OCI-LY7 (cell line): ENCODE measurements around the gene POP5. TPM values are rescaled to one million over a fixed set of nuclear protein-coding genes. Genes with fewer than 3 reads are reported as not detected.
"Not testable (repeated sequence)": the region's sequence is repeated elsewhere in the genome, so short reads cannot be mapped to it uniquely, and the experiment has no call there.

Experiments
- BruUV-seq: library from RNA; stranded (reverse); fragments of 400-500 nt; replicated peaks from 2 replicates; lab custom pipeline; 2021; lab: Mats Ljungman, UMichigan
- CTCF ChIA-PET: fragments of 300-600 bp; sonication (Branson Sonifier 250); formaldehyde crosslinking; loops from one replicate; lab custom pipeline; 2022; ENCODE audit warnings: antibody characterized with exemption; ENCODE audit not compliant: unreplicated experiment; lab: Charles Lee
- POLR2A ChIA-PET: fragments of 300-600 bp; sonication (Branson Sonifier 250); formaldehyde crosslinking; loops from one replicate; lab custom pipeline; 2022; ENCODE audit warnings: antibody characterized with exemption; lab: Charles Lee
- DNase-seq: peaks from one replicate; pipeline ENCODE4 v3.0.0-alpha.2; 2015; ENCODE audit warnings: low spot score
- H2AFZ ChIP-seq: fragments of 200-600 bp; sonication (generic), shearing (Covaris generic); 2 replicates; pipeline ENCODE4 v1.6.1; 2014; ENCODE audit warnings: mild to moderate bottlenecking, antibody characterized with exemption, low read length, moderate library complexity
- H3K27ac ChIP-seq: fragments of 200-600 bp; sonication (generic); 2 replicates; pipeline ENCODE4 v1.5.1; 2014; ENCODE audit warnings: mixed run types, low read depth, mild to moderate bottlenecking, moderate library complexity, low read length, inconsistent platforms; ENCODE audit not compliant: poor library complexity, severe bottlenecking
- H3K36me3 ChIP-seq: fragments of 200-600 bp; sonication (generic); 2 replicates; pipeline ENCODE4 v1.6.1; 2014; ENCODE audit warnings: mild to moderate bottlenecking, antibody characterized with exemption, low read length, moderate library complexity, mixed read lengths; ENCODE audit not compliant: insufficient read depth
- H3K4me1 ChIP-seq: fragments of 200-600 bp; sonication (generic); 2 replicates; pipeline ENCODE4 v1.5.1; 2014; ENCODE audit warnings: mild to moderate bottlenecking, low read length; ENCODE audit not compliant: insufficient read depth, poor library complexity, severe bottlenecking
- H3K4me2 ChIP-seq: fragments of 200-600 bp; sonication (generic); 2 replicates; pipeline ENCODE4 v1.6.1; 2014; ENCODE audit warnings: mild to moderate bottlenecking, low read length
- H3K4me3 ChIP-seq: fragments of 200-600 bp; sonication (generic); 2 replicates; pipeline ENCODE4 v1.5.1; 2014; ENCODE audit warnings: mild to moderate bottlenecking, low read depth, low read length; ENCODE audit not compliant: poor library complexity, severe bottlenecking
- H3K79me2 ChIP-seq: fragments of 200-600 bp; sonication (generic); 2 replicates; pipeline ENCODE4 v1.6.1; 2016; ENCODE audit warnings: low read depth, mild to moderate bottlenecking, low read length, moderate library complexity, mixed read lengths; ENCODE audit not compliant: insufficient read depth
- H3K9me2 ChIP-seq: fragments of 200-600 bp; sonication (generic); 2 replicates; pipeline ENCODE4 v1.6.1; 2016; ENCODE audit warnings: mild to moderate bottlenecking, low read length, mixed read lengths; ENCODE audit not compliant: insufficient read depth
- H3K9me3 ChIP-seq: fragments of 200-600 bp; sonication (generic); 2 replicates; pipeline ENCODE4 v1.6.1; 2014; ENCODE audit warnings: mild to moderate bottlenecking, mixed run types, low read length, mixed read lengths
- H4K20me1 ChIP-seq: fragments of 200-600 bp; sonication (generic); 2 replicates; pipeline ENCODE4 v1.6.1; 2014; ENCODE audit warnings: mild to moderate bottlenecking, antibody characterized with exemption, low read length, moderate library complexity, mixed read lengths; ENCODE audit not compliant: insufficient read depth
- EZH2phosphoT487 ChIP-seq: fragments of 200-600 bp; sonication (generic); IDR thresholded peaks from 2 replicates; pipeline ENCODE4 v1.6.1; 2018; ENCODE audit warnings: low read depth, borderline replicate concordance, mild to moderate bottlenecking, mixed run types, antibody characterized with exemption, low read length, moderate library complexity, mixed read lengths
- intact Hi-C: fragments of 100-400 bp; cut with micrococcal nuclease; formaldehyde crosslinking; loops from one replicate; pipeline ENCODE4 v1.10.0; 2022; ENCODE audit not compliant: unreplicated experiment
- total RNA-seq, 2 experiments: library from RNA; depleted of rRNA in 1 of 2; stranded (reverse); fragments of >200 nt in 1 of 2; shearing (Covaris generic) in 1 of 2; gene quantifications; 2 replicates each; pipeline ENCODE4 v1.2.3, GENCODE V29; 2014 to 2022
- TF ChIP-seq, protein P1 (sequence below): fragments of 200-600 bp; sonication (generic); conservative IDR thresholded peaks from 2 replicates; pipeline ENCODE4 v1.5.1; 2014; ENCODE audit warnings: mild to moderate bottlenecking, antibody characterized with exemption, low read length, moderate library complexity, mixed read lengths

Gene POP5
- total RNA-seq, 2 experiments from 2014 or later, result 61.8 to 65.8 TPM

DNA sequence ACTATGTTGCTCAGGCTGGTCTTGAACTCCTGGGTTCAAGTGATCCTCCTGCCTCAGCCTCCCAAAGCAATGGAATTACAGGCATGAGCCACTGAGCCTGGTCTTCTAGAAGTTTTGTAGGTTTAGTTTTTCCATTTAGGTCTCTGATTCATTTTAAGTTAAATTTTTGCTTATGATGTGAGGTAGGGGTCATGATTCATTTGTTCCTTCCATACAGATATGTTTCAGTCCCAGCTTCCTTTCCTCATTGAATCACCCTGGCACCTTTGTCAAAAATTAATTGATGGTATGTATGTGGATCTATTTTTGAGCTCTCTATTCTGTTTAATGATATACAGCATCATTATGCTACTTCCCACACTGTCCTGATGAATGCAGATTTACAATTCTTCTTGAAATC, 33.6 kb upstream of the POP5 start:
- Histone ChIP-seq H3K27ac (no peak overlapping the region), H3K36me3 (no peaks in the 10 kb centered on the region), H3K4me3 (no peak overlapping the region), H3K9me3 (no peaks in the 10 kb centered on the region), H4K20me1 (no peaks in the 10 kb centered on the region), H3K4me1 (no peaks in the 10 kb centered on the region), H3K9me2 (no peaks in the 10 kb centered on the region), H3K4me2 (no peak overlapping the region), H3K79me2 (no peaks in the 10 kb centered on the region), H2AFZ (no peak overlapping the region)
- no peak for DNase-seq
- no peak for TF ChIP-seq EZH2phosphoT487
- BruUV-seq, result no TSS peak
- ChIA-PET CTCF (interaction anchor here (0.6 kb wide), 1 partner anchor 100 kb away, joined by 3 read pairs; no protein-coding TSS in a partner anchor), POLR2A (no interaction called here)
- intact Hi-C loops, result no loop called here

- H3K9me2 ChIP-seq, H3K9me3 ChIP-seq, H3K27ac ChIP-seq, H3K4me3 ChIP-seq, CTCF ChIA-PET, POLR2A ChIA-PET, H3K79me2 ChIP-seq, intact Hi-C loops, H2AFZ ChIP-seq, H3K36me3 ChIP-seq, DNase-seq, H4K20me1 ChIP-seq, H3K4me2 ChIP-seq, H3K4me1 ChIP-seq, BruUV-seq: not testable (repeated sequence)
Measured at GRCh38 chr12:120611534-120611933, 30.3 kb upstream of the POP5 start.

DNA sequence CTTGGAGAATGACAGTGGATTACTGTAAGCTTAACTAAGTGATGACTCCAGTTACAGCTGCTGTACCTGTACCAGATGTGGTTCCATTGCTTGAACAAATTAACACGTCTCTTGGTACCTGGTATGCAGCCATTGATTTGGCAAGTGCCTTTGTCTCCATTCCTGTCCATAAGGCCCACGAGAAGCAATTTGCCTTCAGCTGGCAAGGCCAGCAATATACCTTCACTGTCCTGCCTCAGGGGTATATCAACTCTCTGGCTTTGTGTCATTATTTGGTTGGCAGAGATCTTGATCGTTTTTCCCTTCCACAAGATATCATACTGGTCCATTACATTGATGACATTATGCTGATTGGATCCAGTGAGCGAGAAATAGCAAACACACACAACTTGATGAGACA, 29.4 kb upstream of the POP5 start:
- DNase-seq, result no peak
- ChIA-PET POLR2A (interaction anchor here (0.6 kb wide), 1 partner anchor 81 kb away, joined by 3 read pairs; no protein-coding TSS in a partner anchor), CTCF (no interaction called here)
- Histone ChIP-seq H3K9me2 (no peaks in the 10 kb centered on the region), H3K4me3 (no peak overlapping the region), H3K36me3 (no peaks in the 10 kb centered on the region), H2AFZ (no peak overlapping the region), H3K79me2 (no peaks in the 10 kb centered on the region), H3K27ac (no peak overlapping the region), H3K4me2 (no peak overlapping the region), H3K4me1 (no peaks in the 10 kb centered on the region), H4K20me1 (no peaks in the 10 kb centered on the region), H3K9me3 (no peaks in the 10 kb centered on the region)
- intact Hi-C loops, result no loop called here
- TF ChIP-seq EZH2phosphoT487, result no peak
- TF ChIP-seq, protein P1, sequence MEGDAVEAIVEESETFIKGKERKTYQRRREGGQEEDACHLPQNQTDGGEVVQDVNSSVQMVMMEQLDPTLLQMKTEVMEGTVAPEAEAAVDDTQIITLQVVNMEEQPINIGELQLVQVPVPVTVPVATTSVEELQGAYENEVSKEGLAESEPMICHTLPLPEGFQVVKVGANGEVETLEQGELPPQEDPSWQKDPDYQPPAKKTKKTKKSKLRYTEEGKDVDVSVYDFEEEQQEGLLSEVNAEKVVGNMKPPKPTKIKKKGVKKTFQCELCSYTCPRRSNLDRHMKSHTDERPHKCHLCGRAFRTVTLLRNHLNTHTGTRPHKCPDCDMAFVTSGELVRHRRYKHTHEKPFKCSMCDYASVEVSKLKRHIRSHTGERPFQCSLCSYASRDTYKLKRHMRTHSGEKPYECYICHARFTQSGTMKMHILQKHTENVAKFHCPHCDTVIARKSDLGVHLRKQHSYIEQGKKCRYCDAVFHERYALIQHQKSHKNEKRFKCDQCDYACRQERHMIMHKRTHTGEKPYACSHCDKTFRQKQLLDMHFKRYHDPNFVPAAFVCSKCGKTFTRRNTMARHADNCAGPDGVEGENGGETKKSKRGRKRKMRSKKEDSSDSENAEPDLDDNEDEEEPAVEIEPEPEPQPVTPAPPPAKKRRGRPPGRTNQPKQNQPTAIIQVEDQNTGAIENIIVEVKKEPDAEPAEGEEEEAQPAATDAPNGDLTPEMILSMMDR, result no peak
- no TSS peak for BruUV-seq

DNA sequence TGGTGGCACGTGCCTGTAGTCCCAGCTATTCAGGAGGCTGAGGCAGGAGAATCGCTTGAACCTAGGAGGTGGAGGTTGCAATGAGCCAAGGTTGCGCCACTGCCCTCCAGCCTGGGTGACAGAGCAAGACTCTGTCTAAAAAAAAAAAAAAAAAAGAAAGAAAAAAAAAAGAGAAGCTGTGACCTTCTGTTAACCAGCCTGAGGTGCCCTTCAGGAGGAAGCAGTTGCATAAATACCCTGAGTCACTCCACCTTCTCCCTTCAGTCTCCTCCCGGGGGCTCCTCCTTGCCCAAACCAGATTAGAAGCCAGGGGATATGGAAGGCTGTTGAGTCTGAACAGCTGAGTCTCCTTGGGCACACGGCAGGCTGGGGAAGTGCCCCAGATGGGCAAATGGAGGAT, 21.2 kb upstream of the POP5 start:
- H2AFZ ChIP-seq, H3K4me1 ChIP-seq, H3K9me2 ChIP-seq, H3K79me2 ChIP-seq, H3K27ac ChIP-seq, H3K36me3 ChIP-seq, DNase-seq, H3K4me2 ChIP-seq, H3K9me3 ChIP-seq, BruUV-seq, H4K20me1 ChIP-seq, CTCF ChIA-PET, intact Hi-C loops, H3K4me3 ChIP-seq: not testable (repeated sequence)
- POLR2A ChIA-PET, result interaction anchor here (0.7 to 1.0 kb wide), 2 partner anchors 233 to 512 kb away, joined by 4 read pairs; no protein-coding TSS in a partner anchor
